Measurements from ENCODE around the gene FNTB.

The FNTB gene

DNA sequence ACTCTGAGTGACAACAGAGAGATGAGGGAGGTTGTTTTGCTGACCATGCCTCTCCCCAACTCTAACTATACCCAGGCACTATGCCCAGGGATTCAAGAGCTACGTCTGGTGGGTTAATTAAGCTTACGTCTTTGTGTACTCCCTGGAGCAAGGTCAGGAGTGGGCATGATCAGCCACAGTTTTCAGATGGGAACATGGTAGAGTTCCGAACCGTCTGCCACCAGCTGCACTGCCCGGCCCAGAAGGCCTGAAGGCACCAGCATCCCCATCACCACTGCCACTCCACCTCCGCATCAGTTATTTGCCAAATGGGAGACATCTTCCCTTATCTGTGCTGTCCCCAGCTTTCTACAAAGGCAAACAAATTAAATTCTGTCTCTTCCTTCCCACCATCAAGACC lies 33.0 kb upstream of the FNTB start:
- no peaks in the 10 kb centered on the region for H3K27me3 ChIP-seq (ENCODE audit: insufficient read depth, low read length)
- no peaks in the 10 kb centered on the region for H3K4me1 ChIP-seq (ENCODE audit: control insufficient read depth, insufficient read depth, low read length, unreplicated experiment)
- no peaks in the 10 kb centered on the region for H3K79me2 ChIP-seq (ENCODE audit: control insufficient read depth, insufficient read depth, low read length, unreplicated experiment)
- no peaks in the 10 kb centered on the region for H3K36me3 ChIP-seq (ENCODE audit: insufficient read depth, low read length)
- no peak overlapping the region for H3K27ac ChIP-seq (ENCODE audit: low read depth, low read length)
- no peak overlapping the region for H3K4me3 ChIP-seq (ENCODE audit: low read depth, low read length)
- no peak overlapping the region for H2AFZ ChIP-seq (ENCODE audit: low read length, unreplicated experiment)

GRCh38 chr14:64954491-64955240 lies 32.0 kb upstream of the FNTB start:
- Histone ChIP-seq H3K4me1 (ENCODE audit: control insufficient read depth, insufficient read depth, low read length, unreplicated experiment) (no peaks in the 10 kb centered on the region), H2AFZ (ENCODE audit: low read length, unreplicated experiment) (no peak overlapping the region), H3K4me3 (ENCODE audit: low read depth, low read length) (no peak overlapping the region), H3K36me3 (ENCODE audit: insufficient read depth, low read length) (no peaks in the 10 kb centered on the region), H3K27ac (ENCODE audit: low read depth, low read length) (no peak overlapping the region), H3K27me3 (ENCODE audit: insufficient read depth, low read length) (no peaks in the 10 kb centered on the region), H3K79me2 (ENCODE audit: control insufficient read depth, insufficient read depth, low read length, unreplicated experiment) (no peaks in the 10 kb centered on the region)

DNA sequence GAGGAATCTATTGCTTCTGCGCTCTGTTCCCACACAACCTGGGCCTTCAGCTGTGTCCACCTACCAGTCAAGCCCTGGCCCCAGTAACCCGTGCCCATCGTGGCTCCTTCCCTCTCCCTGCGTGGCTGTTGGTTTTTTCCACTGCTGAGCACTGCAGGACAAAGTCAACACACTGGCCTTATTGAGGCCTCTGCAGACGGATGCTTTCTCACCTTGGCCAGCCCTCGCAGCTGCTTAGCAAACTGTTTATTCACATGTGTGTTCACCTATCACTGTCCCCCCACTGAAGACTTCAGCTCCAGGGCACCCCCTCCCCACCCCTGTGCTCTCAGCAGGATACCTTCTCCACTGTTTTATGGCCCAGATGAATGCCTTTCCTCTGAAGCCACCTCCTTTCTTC lies 31.4 kb upstream of the FNTB start:
- Histone ChIP-seq H3K79me2 (ENCODE audit: control insufficient read depth, insufficient read depth, low read length, unreplicated experiment) (no peaks in the 10 kb centered on the region), H3K36me3 (ENCODE audit: insufficient read depth, low read length) (no peaks in the 10 kb centered on the region), H3K27ac (ENCODE audit: low read depth, low read length) (no peak overlapping the region), H3K4me3 (ENCODE audit: low read depth, low read length) (no peak overlapping the region), H3K27me3 (ENCODE audit: insufficient read depth, low read length) (no peaks in the 10 kb centered on the region), H2AFZ (ENCODE audit: low read length, unreplicated experiment) (no peak overlapping the region), H3K4me1 (ENCODE audit: control insufficient read depth, insufficient read depth, low read length, unreplicated experiment) (no peaks in the 10 kb centered on the region)

- H3K79me2 ChIP-seq (ENCODE audit: control insufficient read depth, insufficient read depth, low read length, unreplicated experiment) = no peaks in the 10 kb centered on the region
- H3K27me3 ChIP-seq (ENCODE audit: insufficient read depth, low read length) = no peaks in the 10 kb centered on the region
- no peaks in the 10 kb centered on the region for H3K36me3 ChIP-seq (ENCODE audit: insufficient read depth, low read length)
- no peak overlapping the region for H3K4me3 ChIP-seq (ENCODE audit: low read depth, low read length)
- H2AFZ ChIP-seq (ENCODE audit: low read length, unreplicated experiment) = no peak overlapping the region
- no peaks in the 10 kb centered on the region for H3K4me1 ChIP-seq (ENCODE audit: control insufficient read depth, insufficient read depth, low read length, unreplicated experiment)
- no peak overlapping the region for H3K27ac ChIP-seq (ENCODE audit: low read depth, low read length)
Measured at GRCh38 chr14:64956697-64957406, 29.8 kb upstream of the FNTB start.

DNA sequence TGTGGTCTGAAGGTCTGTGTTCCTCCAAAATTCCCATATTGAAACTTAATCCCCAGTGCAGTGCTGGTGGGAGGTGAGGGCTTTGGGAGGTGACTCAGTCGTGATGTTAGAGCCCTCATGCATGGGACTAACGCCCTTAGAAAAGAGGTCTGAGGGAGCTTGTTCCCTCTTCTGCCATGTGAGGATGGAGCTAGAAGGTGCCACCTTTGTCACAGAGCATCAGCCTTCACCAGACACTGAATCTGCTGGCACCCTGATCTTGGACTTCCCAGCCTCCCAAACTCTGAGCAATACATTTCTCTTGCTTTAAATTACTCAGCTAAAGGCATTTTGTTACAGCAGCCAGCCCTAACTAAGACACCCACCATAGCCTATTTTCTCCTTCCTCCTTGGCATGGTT lies 28.5 kb upstream of the FNTB start:
- Histone ChIP-seq H3K27me3 (ENCODE audit: insufficient read depth, low read length) (no peaks in the 10 kb centered on the region), H3K4me3 (ENCODE audit: low read depth, low read length) (no peak overlapping the region), H3K4me1 (ENCODE audit: control insufficient read depth, insufficient read depth, low read length, unreplicated experiment) (no peaks in the 10 kb centered on the region), H3K36me3 (ENCODE audit: insufficient read depth, low read length) (no peaks in the 10 kb centered on the region), H3K27ac (ENCODE audit: low read depth, low read length) (no peak overlapping the region), H3K79me2 (ENCODE audit: control insufficient read depth, insufficient read depth, low read length, unreplicated experiment) (no peaks in the 10 kb centered on the region), H2AFZ (ENCODE audit: low read length, unreplicated experiment) (no peak overlapping the region)

DNA sequence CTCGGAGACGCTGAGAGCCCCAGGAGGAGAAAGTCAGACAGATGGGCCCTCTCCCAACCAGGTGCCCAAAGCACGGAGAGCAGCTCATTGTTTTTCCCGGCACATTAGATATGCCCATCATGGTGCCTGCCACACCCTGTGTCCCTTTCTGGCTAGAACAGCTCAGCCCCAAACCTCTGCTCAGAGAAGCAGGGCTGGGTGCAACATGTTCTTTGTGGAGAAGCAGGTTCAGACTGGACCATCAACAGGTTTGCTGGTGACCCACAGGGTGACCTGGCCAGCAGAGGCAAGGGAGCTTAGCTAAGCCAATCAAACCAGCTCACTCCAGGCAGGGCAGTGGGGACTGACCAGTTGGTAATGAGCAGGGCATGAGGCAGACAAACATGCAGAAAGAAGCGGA lies 28.0 kb upstream of the FNTB start:
- Histone ChIP-seq H3K27ac (ENCODE audit: low read depth, low read length) (no peak overlapping the region), H3K79me2 (ENCODE audit: control insufficient read depth, insufficient read depth, low read length, unreplicated experiment) (no peaks in the 10 kb centered on the region), H2AFZ (ENCODE audit: low read length, unreplicated experiment) (no peak overlapping the region), H3K4me1 (ENCODE audit: control insufficient read depth, insufficient read depth, low read length, unreplicated experiment) (no peaks in the 10 kb centered on the region), H3K4me3 (ENCODE audit: low read depth, low read length) (no peak overlapping the region), H3K27me3 (ENCODE audit: insufficient read depth, low read length) (no peaks in the 10 kb centered on the region), H3K36me3 (ENCODE audit: insufficient read depth, low read length) (no peaks in the 10 kb centered on the region)

- no peak overlapping the region for H3K4me3 ChIP-seq (ENCODE audit: low read depth, low read length)
- no peak overlapping the region for H3K27ac ChIP-seq (ENCODE audit: low read depth, low read length)
- H2AFZ ChIP-seq (ENCODE audit: low read length, unreplicated experiment) = no peak overlapping the region
- no peaks in the 10 kb centered on the region for H3K79me2 ChIP-seq (ENCODE audit: control insufficient read depth, insufficient read depth, low read length, unreplicated experiment)
- no peaks in the 10 kb centered on the region for H3K27me3 ChIP-seq (ENCODE audit: insufficient read depth, low read length)
- H3K36me3 ChIP-seq (ENCODE audit: insufficient read depth, low read length) = no peaks in the 10 kb centered on the region
- H3K4me1 ChIP-seq (ENCODE audit: control insufficient read depth, insufficient read depth, low read length, unreplicated experiment) = no peaks in the 10 kb centered on the region
Measured at GRCh38 chr14:64960762-64961276, 25.9 kb upstream of the FNTB start.

DNA sequence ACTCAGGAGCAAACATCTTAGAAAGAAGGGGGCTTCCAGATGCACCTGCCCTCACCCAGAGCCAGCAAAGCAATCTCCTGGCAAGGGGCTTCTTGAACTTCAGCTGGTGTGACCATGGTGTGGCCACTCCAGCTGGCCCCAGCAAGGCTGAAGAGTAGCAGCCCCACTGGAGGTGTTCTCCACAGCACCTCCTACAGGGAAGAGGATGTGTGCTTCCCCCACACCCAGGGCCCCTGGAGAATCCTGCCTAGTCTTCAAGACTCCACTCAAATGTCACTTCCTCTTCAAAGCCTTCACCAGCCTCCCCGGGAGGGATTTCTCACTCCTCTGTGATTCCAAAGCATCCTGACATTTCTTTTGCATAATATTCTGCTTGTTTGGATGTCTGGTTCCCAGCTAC lies 23.1 kb upstream of the FNTB start:
- Histone ChIP-seq H3K4me1 (ENCODE audit: control insufficient read depth, insufficient read depth, low read length, unreplicated experiment) (no peaks in the 10 kb centered on the region), H3K27me3 (ENCODE audit: insufficient read depth, low read length) (no peaks in the 10 kb centered on the region), H3K27ac (ENCODE audit: low read depth, low read length) (no peak overlapping the region), H2AFZ (ENCODE audit: low read length, unreplicated experiment) (no peak overlapping the region), H3K4me3 (ENCODE audit: low read depth, low read length) (no peak overlapping the region), H3K36me3 (ENCODE audit: insufficient read depth, low read length) (no peaks in the 10 kb centered on the region), H3K79me2 (ENCODE audit: control insufficient read depth, insufficient read depth, low read length, unreplicated experiment) (no peaks in the 10 kb centered on the region)

GRCh38 chr14:64965356-64966000 lies 21.2 kb upstream of the FNTB start:
- H3K27me3 ChIP-seq (ENCODE audit: insufficient read depth, low read length) = no peaks in the 10 kb centered on the region
- H3K4me3 ChIP-seq (ENCODE audit: low read depth, low read length) = no peak overlapping the region
- H3K27ac ChIP-seq (ENCODE audit: low read depth, low read length) = no peak overlapping the region
- H3K36me3 ChIP-seq (ENCODE audit: insufficient read depth, low read length) = no peaks in the 10 kb centered on the region
- no peaks in the 10 kb centered on the region for H3K79me2 ChIP-seq (ENCODE audit: control insufficient read depth, insufficient read depth, low read length, unreplicated experiment)
- H2AFZ ChIP-seq (ENCODE audit: low read length, unreplicated experiment) = no peak overlapping the region
- H3K4me1 ChIP-seq (ENCODE audit: control insufficient read depth, insufficient read depth, low read length, unreplicated experiment) = no peaks in the 10 kb centered on the region

DNA sequence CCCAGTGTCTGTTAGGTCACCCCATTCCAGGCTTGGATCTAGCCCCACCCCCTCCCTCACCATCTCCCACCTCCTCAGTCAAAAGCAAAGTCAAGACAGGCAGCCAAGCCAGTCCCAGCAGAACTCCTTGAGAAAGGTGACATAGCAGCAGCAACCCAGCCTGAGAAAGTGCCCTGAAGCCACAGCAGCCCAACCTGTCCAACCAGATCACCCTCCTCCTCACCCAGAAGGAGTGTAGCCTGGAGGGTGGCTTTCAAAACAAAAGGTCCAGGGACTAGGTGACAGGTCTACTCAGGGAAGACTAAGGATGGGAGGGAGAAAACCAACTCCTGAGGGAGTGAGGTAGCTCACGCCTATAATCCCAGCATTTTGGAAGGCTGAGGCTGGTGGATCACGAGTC lies 19.7 kb upstream of the FNTB start:
- Histone ChIP-seq H2AFZ (ENCODE audit: low read length, unreplicated experiment) (no peak overlapping the region), H3K4me3 (ENCODE audit: low read depth, low read length) (no peak overlapping the region), H3K27me3 (ENCODE audit: insufficient read depth, low read length) (no peaks in the 10 kb centered on the region), H3K27ac (ENCODE audit: low read depth, low read length) (no peak overlapping the region), H3K4me1 (ENCODE audit: control insufficient read depth, insufficient read depth, low read length, unreplicated experiment) (no peaks in the 10 kb centered on the region), H3K36me3 (ENCODE audit: insufficient read depth, low read length) (no peaks in the 10 kb centered on the region), H3K79me2 (ENCODE audit: control insufficient read depth, insufficient read depth, low read length, unreplicated experiment) (no peaks in the 10 kb centered on the region)

Data from ACC112 (cell line).